ENCODE measurements around the gene C6.
"Not testable (repeated sequence)": the region's sequence is repeated elsewhere in the genome, so short reads cannot be mapped to it uniquely, and the experiment has no call there.

The C6 gene

GRCh38 chr5:41213340-41213739, at the start of gene C6:
Gene C6, minus strand, starts transcription at chr5:41213532. Its CDS starts 10,302 bp downstream, at chr5:41203230.
- DNase-seq (ENCODE audit: extremely low spot score, insufficient read length, low read depth), result no peak
- FAIRE-seq, result no peak

GRCh38 chr5:41256400-41256799, 43.1 kb upstream of the C6 start:
- no peak for DNase-seq (ENCODE audit: extremely low spot score, insufficient read length, low read depth)
- FAIRE-seq, result no peak

- DNase-seq (ENCODE audit: extremely low spot score, insufficient read length, low read depth) (no peak), FAIRE-seq (no peak)
Observed at GRCh38 chr5:41253109-41253508, 39.8 kb upstream of the C6 start.

GRCh38 chr5:41252036-41252435, 38.7 kb upstream of the C6 start:
- DNase-seq (ENCODE audit: extremely low spot score, insufficient read length, low read depth) (no peak), FAIRE-seq (no peak)

GRCh38 chr5:41250351-41250987, 37.1 kb upstream of the C6 start:
- FAIRE-seq (no peak), DNase-seq (ENCODE audit: extremely low spot score, insufficient read length, low read depth) (no peak)

- FAIRE-seq (no peak), DNase-seq (ENCODE audit: extremely low spot score, insufficient read length, low read depth) (no peak)
Observed at GRCh38 chr5:41247135-41247534, 33.8 kb upstream of the C6 start.

- no peak for FAIRE-seq
- DNase-seq (ENCODE audit: extremely low spot score, insufficient read length, low read depth), result no peak
Observed at GRCh38 chr5:41246376-41246775, 33.0 kb upstream of the C6 start.

GRCh38 chr5:41243558-41243957, 30.2 kb upstream of the C6 start:
- DNase-seq (ENCODE audit: extremely low spot score, insufficient read length, low read depth), result no peak
- no peak for FAIRE-seq

GRCh38 chr5:41240985-41241384, 27.7 kb upstream of the C6 start:
- FAIRE-seq (no peak), DNase-seq (ENCODE audit: extremely low spot score, insufficient read length, low read depth) (no peak)

GRCh38 chr5:41240390-41240789, 27.1 kb upstream of the C6 start:
- DNase-seq (ENCODE audit: extremely low spot score, insufficient read length, low read depth) (no peak), FAIRE-seq (no peak)

- no peak for FAIRE-seq
Observed at GRCh38 chr5:41234475-41234874, 21.1 kb upstream of the C6 start.

GRCh38 chr5:41232797-41233196, 19.5 kb upstream of the C6 start:
- no peak for DNase-seq (ENCODE audit: extremely low spot score, insufficient read length, low read depth)
- FAIRE-seq, result no peak

More at GRCh38 chr5:41234475-41234874, 21.1 kb upstream of the C6 start:
- no peak for DNase-seq (ENCODE audit: extremely low spot score, insufficient read length, low read depth)

GRCh38 chr5:41230276-41230675, 16.9 kb upstream of the C6 start:
- DNase-seq (ENCODE audit: extremely low spot score, insufficient read length, low read depth); FAIRE-seq: not testable (repeated sequence)

GRCh38 chr5:41223962-41224361, 10.6 kb upstream of the C6 start:
- FAIRE-seq (no peak), DNase-seq (ENCODE audit: extremely low spot score, insufficient read length, low read depth) (no peak)

GRCh38 chr5:41219658-41220269, 6.4 kb upstream of the C6 start:
- no peak for FAIRE-seq

GRCh38 chr5:41218929-41219657, 5.8 kb upstream of the C6 start:
- DNase-seq (ENCODE audit: extremely low spot score, insufficient read length, low read depth) (no peak), FAIRE-seq (no peak)

More at GRCh38 chr5:41219658-41220269, 6.4 kb upstream of the C6 start:
- no peak for DNase-seq (ENCODE audit: extremely low spot score, insufficient read length, low read depth)

- FAIRE-seq (no peak), DNase-seq (ENCODE audit: extremely low spot score, insufficient read length, low read depth) (no peak)
Observed at GRCh38 chr5:41214182-41214581, 850 bp upstream of the C6 start.

GRCh38 chr5:41212935-41213334, 397 bp downstream of the C6 start:
- FAIRE-seq (no peak), DNase-seq (ENCODE audit: extremely low spot score, insufficient read length, low read depth) (no peak)

GRCh38 chr5:41211417-41211816, 1.9 kb downstream of the C6 start:
- FAIRE-seq (no peak), DNase-seq (ENCODE audit: extremely low spot score, insufficient read length, low read depth) (no peak)

- FAIRE-seq; DNase-seq (ENCODE audit: extremely low spot score, insufficient read length, low read depth): not testable (repeated sequence)
Observed at GRCh38 chr5:41205475-41205874, 7.9 kb downstream of the C6 start.

GRCh38 chr5:41203033-41203432, 10.3 kb downstream of the C6 start:
- FAIRE-seq (no peak), DNase-seq (ENCODE audit: extremely low spot score, insufficient read length, low read depth) (no peak)
